GM12878 (cell line): ENCODE measurements around the gene SS18. TPM values are rescaled to one million over a fixed set of nuclear protein-coding genes. Genes with fewer than 3 reads are reported as not detected.

Experiments
- ATAC-seq: fragments of 200-7000 bp; cut with Tn5 transposase; 3 replicates; pipeline ENCODE4 v1.9.1; 2020; ENCODE audit warnings: mild to moderate bottlenecking, moderate library complexity
- BruUV-seq: library from RNA; stranded (reverse); fragments of 400-500 nt; replicated peaks from 2 replicates; lab custom pipeline; 2021; lab: Mats Ljungman, UMichigan
- CTCF ChIA-PET: fragments of 300-600 bp; sonication (Branson Sonifier 250); formaldehyde crosslinking; extraction: SDS; loops from one replicate; lab custom pipeline; 2021; ENCODE audit warnings: inconsistent platforms; lab: Yijun Ruan, JAX
- POLR2A ChIA-PET: fragments of 350-600 bp; formaldehyde crosslinking; extraction: SDS; loops from one replicate; lab custom pipeline; 2021; ENCODE audit warnings: inconsistent platforms; lab: Charles Lee
- RAD21 ChIA-PET: fragments of 300-600 bp; sonication (Branson Sonifier 250); formaldehyde crosslinking; loops from one replicate; lab custom pipeline; 2023; ENCODE audit warnings: antibody characterized with exemption; ENCODE audit not compliant: unreplicated experiment; lab: Charles Lee
- SMC1A ChIA-PET: fragments of 300-600 bp; sonication (Branson Sonifier 250); formaldehyde crosslinking; loops from one replicate; lab custom pipeline; 2023; ENCODE audit not compliant: unreplicated experiment, uncharacterized antibody; lab: Charles Lee
- DNase-seq: peaks from one replicate; pipeline ENCODE4 v3.0.0-alpha.2; 2011; ENCODE audit warnings: low read depth, low spot score
- FAIRE-seq: peaks from 3 replicates; lab custom pipeline; 2011; peaks lifted over from hg19 to GRCh38; lab: Jason Lieb, UNC
- H2AFZ ChIP-seq: 2 replicates; pipeline ENCODE4 v1.6.0; 2011; ENCODE audit warnings: low read depth, low read length, control low read depth; ENCODE audit not compliant: control insufficient read depth
- H3K27ac ChIP-seq: 2 replicates; pipeline ENCODE4 v1.5.1; 2011; ENCODE audit warnings: control low read depth; ENCODE audit not compliant: control insufficient read depth, insufficient read depth
- H3K27me3 ChIP-seq, 2 experiments: replicated peaks in 1 of 2; 2 replicates each; pipeline versions ENCODE4 v1.6.0 to v1.6.1; 2011; ENCODE audit warnings: low read length in 1 of 2; ENCODE audit not compliant: control insufficient read depth in 2 of 2, insufficient read depth in 2 of 2
- H3K36me3 ChIP-seq, 2 experiments: 2 replicates each; pipeline ENCODE4 v1.5.1; 2011; ENCODE audit warnings: low read length in 1 of 2; ENCODE audit not compliant: control insufficient read depth in 2 of 2, insufficient read depth in 2 of 2
- H3K4me1 ChIP-seq: 2 replicates; pipeline ENCODE4 v1.6.1; 2011; ENCODE audit warnings: mild to moderate bottlenecking, low read length, moderate library complexity, mixed read lengths; ENCODE audit not compliant: control insufficient read depth, insufficient read depth
- H3K4me2 ChIP-seq: 2 replicates; pipeline ENCODE4 v1.6.0; 2011; ENCODE audit warnings: control low read depth; ENCODE audit not compliant: control insufficient read depth, insufficient read depth
- H3K4me3 ChIP-seq: fragments of 200-600 bp; sonication (generic); 2 replicates; pipeline ENCODE4 v1.5.1; 2016
- H3K79me2 ChIP-seq: 2 replicates; pipeline ENCODE4 v1.6.0; 2011; ENCODE audit warnings: low read length; ENCODE audit not compliant: control insufficient read depth, insufficient read depth
- H3K9ac ChIP-seq: 2 replicates; pipeline ENCODE4 v1.8.0; 2011; ENCODE audit warnings: low read length, control low read depth, mixed read lengths; ENCODE audit not compliant: control insufficient read depth, insufficient read depth
- H3K9me3 ChIP-seq: replicated peaks from 3 replicates; pipeline ENCODE4 v1.5.1; 2011; ENCODE audit warnings: mild to moderate bottlenecking, low read length; ENCODE audit not compliant: control insufficient read depth, insufficient read depth
- H4K20me1 ChIP-seq: 2 replicates; pipeline ENCODE4 v1.6.0; 2011; ENCODE audit not compliant: control insufficient read depth, insufficient read depth
- DPF2 ChIP-seq: fragments of 450-650 bp; IDR thresholded peaks from 2 replicates; pipeline ENCODE4 v1.6.1; 2017; ENCODE audit warnings: mild to moderate bottlenecking
- E4F1 ChIP-seq: fragments of 450-650 bp; IDR thresholded peaks from 2 replicates; pipeline ENCODE4 v1.6.1; 2018; ENCODE audit warnings: borderline replicate concordance, mild to moderate bottlenecking; ENCODE audit not compliant: partially characterized antibody
- FOXK2 ChIP-seq: fragments of 450-650 bp; IDR thresholded peaks from 2 replicates; pipeline ENCODE4 v1.6.1; 2017; ENCODE audit warnings: mild to moderate bottlenecking, moderate library complexity
- GATAD2B ChIP-seq: fragments of 450-650 bp; conservative IDR thresholded peaks from 2 replicates; pipeline ENCODE4 v1.6.1; 2017; ENCODE audit warnings: low read depth, mild to moderate bottlenecking, moderate library complexity
- IRF4 ChIP-seq: IDR thresholded peaks from 2 replicates; pipeline ENCODE4 v1.6.1; 2011; ENCODE audit warnings: low read depth, low read length
- MYB ChIP-seq: fragments of 150-350 bp; IDR thresholded peaks from 2 replicates; pipeline ENCODE4 v1.6.1; 2014; ENCODE audit warnings: mild to moderate bottlenecking, low read depth, low read length, borderline replicate concordance
- NR2C1 ChIP-seq: fragments of 450-650 bp; IDR thresholded peaks from 2 replicates; pipeline ENCODE4 v1.6.1; 2017; ENCODE audit warnings: antibody characterized with exemption, mild to moderate bottlenecking, moderate library complexity
- PML ChIP-seq: IDR thresholded peaks from 2 replicates; pipeline ENCODE4 v1.6.1; 2012; ENCODE audit warnings: low read length, inconsistent platforms
- SUPT20H ChIP-seq: IDR thresholded peaks from 2 replicates; pipeline ENCODE4 v1.6.1; 2011; ENCODE audit warnings: low read depth, mild to moderate bottlenecking, low read length, moderate library complexity, borderline replicate concordance; ENCODE audit not compliant: control insufficient read depth
- ZBTB11 ChIP-seq: fragments of 450-650 bp; formaldehyde crosslinking; IDR thresholded peaks from 2 replicates; pipeline ENCODE4 v1.5.0; 2022; ENCODE audit warnings: mild to moderate bottlenecking, missing genetic modification characterization
- ZBTB4 ChIP-seq: fragments of 450-650 bp; formaldehyde crosslinking; IDR thresholded peaks from 2 replicates; pipeline ENCODE4 v1.4.0; 2022; ENCODE audit warnings: mild to moderate bottlenecking, moderate library complexity
- ZNF274 ChIP-seq: IDR thresholded peaks from one replicate; pipeline ENCODE4 v1.8.0; 2011; ENCODE audit not compliant: insufficient read length, insufficient read depth
- WGBS: methylation state at CpG from one replicate; pipeline ENCODE4 v1.1.6; 2016; ENCODE audit warnings: low lambda C conversion rate; ENCODE audit not compliant: insufficient replicate concordance, insufficient coverage; ENCODE audit errors: missing lambda C conversion rate; 5-methylcytosine and 5-hydroxymethylcytosine counted together
- in situ Hi-C: fragments of 300-500 bp; cut with MboI; formaldehyde crosslinking; loops from 9 replicates; pipeline ENCODE4 v1.14.3; 2018; ENCODE audit warnings: mixed read lengths
- intact Hi-C: fragments of 100-400 bp; cut with micrococcal nuclease; formaldehyde crosslinking; loops from one replicate; pipeline ENCODE4 v1.14.2; 2022; ENCODE audit not compliant: unreplicated experiment
- polyA plus RNA-seq, 11 experiments: library from polyadenylated mRNA; depleted of rRNA in 4 of 11; unstranded in 6 of 11; stranded (reverse) in 5 of 11; fragments of >200 nt; fragmentation: Nextera tagmentation in 4 of 11; fragmentation: Illumina TruSeq in 1 of 11; extraction: Ambion mirVana in 4 of 11; extraction: Trizol in 1 of 11; gene quantifications; 1 replicate in 1 of 11; 2 replicates in 10 of 11; pipeline versions ENCODE4 v1.2.1 to v1.2.3, GENCODE V29; 2011 to 2016; ENCODE audit warnings: inconsistent platforms in 2 of 11, missing spikeins in 2 of 11, low read depth in 1 of 11
- total RNA-seq, 4 experiments: library from RNA; depleted of rRNA in 3 of 4; stranded (reverse); fragments of >200 nt in 3 of 4; fragmentation: Illumina TruSeq in 1 of 4; extraction: Trizol in 1 of 4; gene quantifications; 2 replicates each; pipeline versions ENCODE4 v1.2.1 to v1.2.3, GENCODE V29; 2013 to 2021
- TF ChIP-seq, protein P1 (sequence below): IDR thresholded peaks from 2 replicates; pipeline ENCODE4 v1.6.1; 2012; ENCODE audit warnings: low read depth, low read length, improper control_type of control experiment

SS18 gene
- total and polyA plus RNA-seq, 10 of the 15 experiments (the other 5 are each of a cell fraction or from before 2014, with no cell fraction given) = 16.6 to 153 (median 81.8) TPM

- TF ChIP-seq ZBTB11 (CRISPR knock-in tag) = no peak
- TF ChIP-seq NR2C1 = no peak
- no peak for TF ChIP-seq GATAD2B
These were observed 7.9 kb downstream of the SS18 start (continued) for GRCh38 chr18:26082475-26082874.

DNA sequence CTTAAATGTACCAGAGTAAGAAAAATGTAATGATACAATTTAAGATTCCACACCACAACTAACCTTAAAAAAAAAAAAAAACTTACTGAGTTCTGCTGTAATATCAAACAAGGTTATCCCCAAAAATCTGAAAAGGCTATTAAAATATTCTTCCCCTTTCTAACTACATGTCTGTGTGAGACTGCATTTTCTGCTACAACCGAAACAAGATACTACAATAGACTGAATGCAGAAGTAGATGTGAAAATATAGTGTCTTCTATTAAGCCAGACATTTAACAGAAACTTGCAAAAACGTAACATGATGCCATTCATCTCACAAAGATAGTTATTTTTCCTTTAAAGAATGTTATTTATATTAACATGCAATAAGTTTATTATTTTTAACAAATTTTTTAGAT is 16.2 kb downstream of the SS18 start:
- RAD21 ChIA-PET = no interaction called here
- no TSS peak for BruUV-seq
- H3K79me2 ChIP-seq = peaks cover 17% of the 10 kb centered on the region
- intact Hi-C loops = no loop called here
- H3K36me3 ChIP-seq = peaks cover 0 to 7% of the 10 kb centered on the region in 2 experiments; a peak in 1 of 4 replicates
- WGBS = 98% methylated on average over 2 of the region's 2 CpGs
- no peak overlapping the region for H3K4me2 ChIP-seq
- in situ Hi-C loops = no loop called here
- H3K9me3 ChIP-seq = no peaks in the 10 kb centered on the region
- no peaks in the 10 kb centered on the region for H3K4me1 ChIP-seq
- TF ChIP-seq, protein P1, sequence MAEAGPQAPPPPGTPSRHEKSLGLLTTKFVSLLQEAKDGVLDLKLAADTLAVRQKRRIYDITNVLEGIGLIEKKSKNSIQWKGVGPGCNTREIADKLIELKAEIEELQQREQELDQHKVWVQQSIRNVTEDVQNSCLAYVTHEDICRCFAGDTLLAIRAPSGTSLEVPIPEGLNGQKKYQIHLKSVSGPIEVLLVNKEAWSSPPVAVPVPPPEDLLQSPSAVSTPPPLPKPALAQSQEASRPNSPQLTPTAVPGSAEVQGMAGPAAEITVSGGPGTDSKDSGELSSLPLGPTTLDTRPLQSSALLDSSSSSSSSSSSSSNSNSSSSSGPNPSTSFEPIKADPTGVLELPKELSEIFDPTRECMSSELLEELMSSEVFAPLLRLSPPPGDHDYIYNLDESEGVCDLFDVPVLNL = no peak
- no peak for TF ChIP-seq IRF4
- TF ChIP-seq PML = no peak
- no peak for TF ChIP-seq SUPT20H
- TF ChIP-seq ZBTB4 = no peak
- no peak for TF ChIP-seq ZNF274
- no peak for TF ChIP-seq DPF2
- no peak for TF ChIP-seq E4F1
- no peak for TF ChIP-seq MYB
- TF ChIP-seq FOXK2 = no peak
- TF ChIP-seq, all 136 proteins: peak for 0
- Histone ChIP-seq H2AFZ (no peak overlapping the region), H4K20me1 (no peaks in the 10 kb centered on the region), H3K9ac (no peak overlapping the region), H3K27me3 (no peaks in the 10 kb centered on the region), H3K4me3 (no peak overlapping the region), H3K27ac (no peak overlapping the region)
- FAIRE-seq (peak; percentile 38), DNase-seq (no peak), ATAC-seq (peak; percentile 73)
- ChIA-PET CTCF (interaction anchor here (0.6 kb wide), 1 partner anchor 25 kb away, joined by 3 read pairs; no protein-coding TSS in a partner anchor), POLR2A (no interaction called here), SMC1A (interaction anchor here (1.0 kb wide), 1 partner anchor 12 kb away, joined by 3 read pairs; no protein-coding TSS in a partner anchor)
